Fibroblast of lung (primary cell): ENCODE data around the gene ADAMTS14.

ENCODE experiments used
- EZH2 ChIP-seq: IDR thresholded peaks from 2 replicates; pipeline ENCODE4 v1.5.1; 2012; ENCODE audit warnings: low read length, control low read depth, mild to moderate bottlenecking; ENCODE audit errors: missing control alignments
- TF ChIP-seq, protein P1 (sequence below), 2 donors: IDR thresholded peaks in 1 of 2; conservative IDR thresholded peaks in 1 of 2; 1 replicate in 1 of 2; 2 replicates in 1 of 2; pipeline ENCODE4 v1.5.1; 2011 to 2012; ENCODE audit warnings: low read length in 2 of 2, control low read depth in 1 of 2, inconsistent platforms in 1 of 2, low read depth in 1 of 2, mild to moderate bottlenecking in 1 of 2

DNA sequence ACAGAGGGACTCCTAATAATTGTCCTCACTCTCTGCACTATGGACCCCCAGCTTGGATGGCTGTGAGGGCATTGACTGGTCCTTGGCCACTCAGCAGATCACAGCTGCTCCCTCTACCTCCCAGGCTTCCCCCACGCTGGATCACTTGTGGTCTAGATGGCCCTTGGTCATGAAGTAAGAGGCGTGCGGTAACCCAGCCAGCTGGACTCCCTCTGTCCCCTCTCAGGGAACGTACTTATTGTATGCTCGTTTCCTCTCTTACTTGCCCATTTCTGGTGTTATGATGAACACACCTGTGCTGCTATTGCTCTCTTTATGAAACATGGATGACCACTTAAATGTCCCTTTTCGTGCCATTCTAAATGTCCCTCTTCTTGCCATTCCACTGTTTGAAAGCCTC is 19.3 kb downstream of the ADAMTS14 start:
- TF ChIP-seq, protein P1, sequence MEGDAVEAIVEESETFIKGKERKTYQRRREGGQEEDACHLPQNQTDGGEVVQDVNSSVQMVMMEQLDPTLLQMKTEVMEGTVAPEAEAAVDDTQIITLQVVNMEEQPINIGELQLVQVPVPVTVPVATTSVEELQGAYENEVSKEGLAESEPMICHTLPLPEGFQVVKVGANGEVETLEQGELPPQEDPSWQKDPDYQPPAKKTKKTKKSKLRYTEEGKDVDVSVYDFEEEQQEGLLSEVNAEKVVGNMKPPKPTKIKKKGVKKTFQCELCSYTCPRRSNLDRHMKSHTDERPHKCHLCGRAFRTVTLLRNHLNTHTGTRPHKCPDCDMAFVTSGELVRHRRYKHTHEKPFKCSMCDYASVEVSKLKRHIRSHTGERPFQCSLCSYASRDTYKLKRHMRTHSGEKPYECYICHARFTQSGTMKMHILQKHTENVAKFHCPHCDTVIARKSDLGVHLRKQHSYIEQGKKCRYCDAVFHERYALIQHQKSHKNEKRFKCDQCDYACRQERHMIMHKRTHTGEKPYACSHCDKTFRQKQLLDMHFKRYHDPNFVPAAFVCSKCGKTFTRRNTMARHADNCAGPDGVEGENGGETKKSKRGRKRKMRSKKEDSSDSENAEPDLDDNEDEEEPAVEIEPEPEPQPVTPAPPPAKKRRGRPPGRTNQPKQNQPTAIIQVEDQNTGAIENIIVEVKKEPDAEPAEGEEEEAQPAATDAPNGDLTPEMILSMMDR (conservative IDR thresholded peaks at IDR 0.05 in 1 of 2, IDR thresholded peaks at IDR 0.05 in 1 of 2; ENCODE audit: low read depth in 1 of 2, low read length in 2 of 2), result no peak
- no peak for TF ChIP-seq EZH2
